ENCODE results near the gene TECR. TPM values are rescaled to one million over a fixed set of nuclear protein-coding genes. Genes with fewer than 3 reads are reported as not detected.

The TECR gene
- total and polyA plus RNA-seq, 2 of the 13 experiments (the other 11 are each of a cell fraction or from before 2014, with no cell fraction given): 54.9 to 121 TPM

DNA sequence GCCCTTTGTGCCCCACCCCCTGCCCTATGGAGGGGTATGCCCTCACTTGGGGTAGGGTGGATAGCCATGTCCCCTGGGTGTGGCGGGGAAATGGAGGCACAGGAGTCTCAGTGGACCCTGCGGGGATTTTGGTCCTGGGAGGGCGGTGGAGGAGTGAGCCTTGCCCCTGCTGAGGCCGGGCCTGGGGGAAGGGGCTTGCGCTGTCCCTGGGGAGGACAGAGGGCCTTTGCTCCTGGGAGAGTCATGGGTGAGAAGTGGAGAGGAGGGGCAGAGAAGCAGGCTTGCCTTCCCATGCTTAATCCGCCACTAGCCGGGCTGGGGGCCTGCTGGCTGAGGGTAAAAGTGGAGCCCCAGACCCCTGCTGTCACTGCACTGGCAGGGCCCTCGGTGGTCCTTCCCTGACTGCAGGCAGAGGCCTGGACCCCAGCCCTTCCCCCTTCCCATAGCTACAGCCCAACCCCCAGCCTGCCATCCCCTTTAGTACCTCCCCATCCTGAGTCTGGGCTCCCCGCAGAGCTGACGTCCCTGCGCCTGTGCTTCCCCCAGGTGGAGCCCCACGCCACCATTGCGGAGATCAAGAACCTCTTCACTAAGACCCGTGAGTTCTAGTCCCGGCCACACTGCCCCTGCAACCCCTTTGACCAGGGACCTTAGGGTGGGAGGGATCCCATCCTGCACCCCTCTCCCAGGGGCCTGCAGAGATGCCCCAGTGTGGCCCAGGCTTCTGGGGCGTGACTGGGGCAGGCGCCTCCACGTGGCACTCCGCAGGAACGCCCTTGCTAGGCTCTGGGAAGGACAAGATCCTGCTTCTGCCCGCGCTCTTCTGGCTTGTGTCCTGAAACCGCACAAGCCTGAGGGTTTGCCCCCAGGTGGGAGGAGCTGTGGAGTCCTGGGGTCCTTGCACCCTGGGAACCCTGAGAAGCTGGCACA, 33.5 kb downstream of the TECR start:
- Histone ChIP-seq H3K4me1 (ENCODE audit: insufficient read depth, low read length) (no peaks in the 10 kb centered on the region), H3K4me2 (ENCODE audit: low read depth, low read length) (no peak overlapping the region), H3K4me3 (replicated peaks in 1 of 3; ENCODE audit: insufficient read depth in 1 of 3, low read depth in 2 of 3, low read length in 3 of 3) (no peak overlapping the region), H3K9ac (ENCODE audit: insufficient read depth, low read depth, low read length) (no peak overlapping the region), H3K9me3 (ENCODE audit: low read length) (no peaks in the 10 kb centered on the region), H3K36me3 (replicated peaks in 1 of 2; ENCODE audit: control insufficient read depth in 1 of 2, insufficient read depth in 2 of 2, low read length in 2 of 2) (peaks cover 7 to 15% of the 10 kb centered on the region in 2 experiments; a peak in 3 of 5 replicates), H3K79me2 (ENCODE audit: insufficient read depth, low read length) (peaks cover 23% of the 10 kb centered on the region), H3K27ac (ENCODE audit: extremely low read length, insufficient read depth, low read length) (no peak overlapping the region), H3K27me3 (ENCODE audit: control insufficient read depth in 1 of 2, insufficient read depth in 2 of 2, low read length in 2 of 2) (no peaks in the 10 kb centered on the region), H2AFZ (ENCODE audit: low read length) (no peak overlapping the region), H4K20me1 (ENCODE audit: insufficient read depth, low read length) (no peaks in the 10 kb centered on the region; the same call in 1 of the 2 replicates)
- intact Hi-C loops (cut with micrococcal nuclease; ENCODE audit: unreplicated experiment): no loop called here
- FAIRE-seq (no peak), ATAC-seq (no peak), DNase-seq (ENCODE audit: low spot score) (no peak)
- CTCF ChIA-PET (ENCODE audit: low intra/inter-chr PET ratio, low total read pairs): no interaction called here
- in situ Hi-C loops (cut with HindIII; ENCODE audit: extremely low pct_ligation_motif_present, low pct_unique_long_range_greater_than_20kb): no loop called here
- POLR2A ChIA-PET: no interaction called here
- 100% methylated on average over 3 of the region's 23 CpGs for WGBS (ENCODE audit: low lambda C conversion rate)
- no TSS peak for BruUV-seq (replicated peaks)
- TF ChIP-seq ZNF598 (CRISPR knock-in tag; IDR thresholded peaks at IDR 0.05; ENCODE audit: borderline replicate concordance): no peak
- no peak for TF ChIP-seq EEA1 (CRISPR knock-in tag; IDR thresholded peaks at IDR 0.05; ENCODE audit: borderline replicate concordance)
- TF ChIP-seq ZNF230 (CRISPR knock-in tag; IDR thresholded peaks at IDR 0.05): no peak
- TF ChIP-seq, protein P1, sequence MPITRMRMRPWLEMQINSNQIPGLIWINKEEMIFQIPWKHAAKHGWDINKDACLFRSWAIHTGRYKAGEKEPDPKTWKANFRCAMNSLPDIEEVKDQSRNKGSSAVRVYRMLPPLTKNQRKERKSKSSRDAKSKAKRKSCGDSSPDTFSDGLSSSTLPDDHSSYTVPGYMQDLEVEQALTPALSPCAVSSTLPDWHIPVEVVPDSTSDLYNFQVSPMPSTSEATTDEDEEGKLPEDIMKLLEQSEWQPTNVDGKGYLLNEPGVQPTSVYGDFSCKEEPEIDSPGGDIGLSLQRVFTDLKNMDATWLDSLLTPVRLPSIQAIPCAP (CRISPR knock-in tag; IDR thresholded peaks at IDR 0.05; ENCODE audit: low read depth): no peak
- no peak for TF ChIP-seq KLF11 (CRISPR knock-in tag; IDR thresholded peaks at IDR 0.05)
- TF ChIP-seq, protein P2, sequence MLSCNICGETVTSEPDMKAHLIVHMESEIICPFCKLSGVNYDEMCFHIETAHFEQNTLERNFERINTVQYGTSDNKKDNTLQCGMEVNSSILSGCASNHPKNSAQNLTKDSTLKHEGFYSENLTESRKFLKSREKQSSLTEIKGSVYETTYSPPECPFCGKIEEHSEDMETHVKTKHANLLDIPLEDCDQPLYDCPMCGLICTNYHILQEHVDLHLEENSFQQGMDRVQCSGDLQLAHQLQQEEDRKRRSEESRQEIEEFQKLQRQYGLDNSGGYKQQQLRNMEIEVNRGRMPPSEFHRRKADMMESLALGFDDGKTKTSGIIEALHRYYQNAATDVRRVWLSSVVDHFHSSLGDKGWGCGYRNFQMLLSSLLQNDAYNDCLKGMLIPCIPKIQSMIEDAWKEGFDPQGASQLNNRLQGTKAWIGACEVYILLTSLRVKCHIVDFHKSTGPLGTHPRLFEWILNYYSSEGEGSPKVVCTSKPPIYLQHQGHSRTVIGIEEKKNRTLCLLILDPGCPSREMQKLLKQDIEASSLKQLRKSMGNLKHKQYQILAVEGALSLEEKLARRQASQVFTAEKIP (CRISPR knock-in tag; IDR thresholded peaks at IDR 0.05; ENCODE audit: borderline replicate concordance): no peak
- TF ChIP-seq, protein P3, sequence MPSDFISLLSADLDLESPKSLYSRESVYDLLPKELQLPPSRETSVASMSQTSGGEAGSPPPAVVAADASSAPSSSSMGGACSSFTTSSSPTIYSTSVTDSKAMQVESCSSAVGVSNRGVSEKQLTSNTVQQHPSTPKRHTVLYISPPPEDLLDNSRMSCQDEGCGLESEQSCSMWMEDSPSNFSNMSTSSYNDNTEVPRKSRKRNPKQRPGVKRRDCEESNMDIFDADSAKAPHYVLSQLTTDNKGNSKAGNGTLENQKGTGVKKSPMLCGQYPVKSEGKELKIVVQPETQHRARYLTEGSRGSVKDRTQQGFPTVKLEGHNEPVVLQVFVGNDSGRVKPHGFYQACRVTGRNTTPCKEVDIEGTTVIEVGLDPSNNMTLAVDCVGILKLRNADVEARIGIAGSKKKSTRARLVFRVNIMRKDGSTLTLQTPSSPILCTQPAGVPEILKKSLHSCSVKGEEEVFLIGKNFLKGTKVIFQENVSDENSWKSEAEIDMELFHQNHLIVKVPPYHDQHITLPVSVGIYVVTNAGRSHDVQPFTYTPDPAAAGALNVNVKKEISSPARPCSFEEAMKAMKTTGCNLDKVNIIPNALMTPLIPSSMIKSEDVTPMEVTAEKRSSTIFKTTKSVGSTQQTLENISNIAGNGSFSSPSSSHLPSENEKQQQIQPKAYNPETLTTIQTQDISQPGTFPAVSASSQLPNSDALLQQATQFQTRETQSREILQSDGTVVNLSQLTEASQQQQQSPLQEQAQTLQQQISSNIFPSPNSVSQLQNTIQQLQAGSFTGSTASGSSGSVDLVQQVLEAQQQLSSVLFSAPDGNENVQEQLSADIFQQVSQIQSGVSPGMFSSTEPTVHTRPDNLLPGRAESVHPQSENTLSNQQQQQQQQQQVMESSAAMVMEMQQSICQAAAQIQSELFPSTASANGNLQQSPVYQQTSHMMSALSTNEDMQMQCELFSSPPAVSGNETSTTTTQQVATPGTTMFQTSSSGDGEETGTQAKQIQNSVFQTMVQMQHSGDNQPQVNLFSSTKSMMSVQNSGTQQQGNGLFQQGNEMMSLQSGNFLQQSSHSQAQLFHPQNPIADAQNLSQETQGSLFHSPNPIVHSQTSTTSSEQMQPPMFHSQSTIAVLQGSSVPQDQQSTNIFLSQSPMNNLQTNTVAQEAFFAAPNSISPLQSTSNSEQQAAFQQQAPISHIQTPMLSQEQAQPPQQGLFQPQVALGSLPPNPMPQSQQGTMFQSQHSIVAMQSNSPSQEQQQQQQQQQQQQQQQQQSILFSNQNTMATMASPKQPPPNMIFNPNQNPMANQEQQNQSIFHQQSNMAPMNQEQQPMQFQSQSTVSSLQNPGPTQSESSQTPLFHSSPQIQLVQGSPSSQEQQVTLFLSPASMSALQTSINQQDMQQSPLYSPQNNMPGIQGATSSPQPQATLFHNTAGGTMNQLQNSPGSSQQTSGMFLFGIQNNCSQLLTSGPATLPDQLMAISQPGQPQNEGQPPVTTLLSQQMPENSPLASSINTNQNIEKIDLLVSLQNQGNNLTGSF (CRISPR knock-in tag; IDR thresholded peaks at IDR 0.05): no peak
- no peak for TF ChIP-seq TOE1 (CRISPR knock-in tag; IDR thresholded peaks at IDR 0.05)
- no peak for TF ChIP-seq ZNF138 (CRISPR knock-in tag; IDR thresholded peaks at IDR 0.05; ENCODE audit: low read depth)
- no peak for TF ChIP-seq ZNF367 (CRISPR knock-in tag; IDR thresholded peaks at IDR 0.05; ENCODE audit: borderline replicate concordance)
- TF ChIP-seq, protein P4, sequence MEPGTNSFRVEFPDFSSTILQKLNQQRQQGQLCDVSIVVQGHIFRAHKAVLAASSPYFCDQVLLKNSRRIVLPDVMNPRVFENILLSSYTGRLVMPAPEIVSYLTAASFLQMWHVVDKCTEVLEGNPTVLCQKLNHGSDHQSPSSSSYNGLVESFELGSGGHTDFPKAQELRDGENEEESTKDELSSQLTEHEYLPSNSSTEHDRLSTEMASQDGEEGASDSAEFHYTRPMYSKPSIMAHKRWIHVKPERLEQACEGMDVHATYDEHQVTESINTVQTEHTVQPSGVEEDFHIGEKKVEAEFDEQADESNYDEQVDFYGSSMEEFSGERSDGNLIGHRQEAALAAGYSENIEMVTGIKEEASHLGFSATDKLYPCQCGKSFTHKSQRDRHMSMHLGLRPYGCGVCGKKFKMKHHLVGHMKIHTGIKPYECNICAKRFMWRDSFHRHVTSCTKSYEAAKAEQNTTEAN (CRISPR knock-in tag; conservative IDR thresholded peaks at IDR 0.05): no peak
- TF ChIP-seq, protein P5, sequence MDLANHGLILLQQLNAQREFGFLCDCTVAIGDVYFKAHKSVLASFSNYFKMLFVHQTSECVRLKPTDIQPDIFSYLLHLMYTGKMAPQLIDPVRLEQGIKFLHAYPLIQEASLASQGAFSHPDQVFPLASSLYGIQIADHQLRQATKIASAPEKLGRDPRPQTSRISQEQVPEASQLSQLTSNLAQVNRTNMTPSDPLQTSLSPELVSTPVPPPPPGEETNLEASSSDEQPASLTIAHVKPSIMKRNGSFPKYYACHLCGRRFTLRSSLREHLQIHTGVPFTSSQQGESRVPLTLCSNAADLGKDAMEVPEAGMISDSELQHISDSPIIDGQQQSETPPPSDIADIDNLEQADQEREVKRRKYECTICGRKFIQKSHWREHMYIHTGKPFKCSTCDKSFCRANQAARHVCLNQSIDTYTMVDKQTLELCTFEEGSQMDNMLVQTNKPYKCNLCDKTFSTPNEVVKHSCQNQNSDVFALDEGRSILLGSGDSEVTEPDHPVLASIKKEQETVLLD (CRISPR knock-in tag; IDR thresholded peaks at IDR 0.05; ENCODE audit: low read depth): no peak
